Measurements from ENCODE around the gene TMEM236.

Gene TMEM236

GRCh38 chr10:17838080-17838648 is 86.2 kb downstream of the TMEM236 start:
- peak overlapping the region; percentile 91 for H3K4me2 ChIP-seq (ENCODE audit: low read length)
- H2AFZ ChIP-seq (ENCODE audit: low read depth, low read length) = no peak overlapping the region
- H3K36me3 ChIP-seq (replicated peaks; ENCODE audit: low read depth, low read length) = no peaks in the 10 kb centered on the region
- peak overlapping the region; percentile 86 for H3K27ac ChIP-seq (ENCODE audit: low read length)
- H3K27me3 ChIP-seq (ENCODE audit: low read depth, low read length) = no peaks in the 10 kb centered on the region
- TF ChIP-seq CTCF (IDR thresholded peaks at IDR 0.05; ENCODE audit: low read depth, low read length) (no peak), EZH2phosphoT487 (IDR thresholded peaks at IDR 0.05; ENCODE audit: low read depth) (no peak)
- H3K79me2 ChIP-seq (ENCODE audit: low read length) = no peaks in the 10 kb centered on the region
- peak overlapping the region; percentile 61 for H3K4me3 ChIP-seq (ENCODE audit: low read length)
- H4K20me1 ChIP-seq (ENCODE audit: insufficient read depth, low read length) = no peaks in the 10 kb centered on the region
- H3K9me3 ChIP-seq (ENCODE audit: insufficient read depth, low read length) = no peaks in the 10 kb centered on the region
- H3K4me1 ChIP-seq (ENCODE audit: low read length) = peaks cover 60% of the 10 kb centered on the region
- H3K9ac ChIP-seq (ENCODE audit: low read length) = peak overlapping the region; percentile 66

GRCh38 chr10:17841050-17841449 is 89.0 kb downstream of the TMEM236 start:
- Histone ChIP-seq H3K27ac (ENCODE audit: low read length) (no peak overlapping the region), H3K9me3 (ENCODE audit: insufficient read depth, low read length) (no peaks in the 10 kb centered on the region), H3K36me3 (replicated peaks; ENCODE audit: low read depth, low read length) (no peaks in the 10 kb centered on the region), H3K27me3 (ENCODE audit: low read depth, low read length) (no peaks in the 10 kb centered on the region), H3K9ac (ENCODE audit: low read length) (no peak overlapping the region), H3K4me3 (ENCODE audit: low read length) (no peak overlapping the region), H2AFZ (ENCODE audit: low read depth, low read length) (no peak overlapping the region), H3K4me2 (ENCODE audit: low read length) (no peak overlapping the region), H3K4me1 (ENCODE audit: low read length) (peaks cover 31% of the 10 kb centered on the region), H4K20me1 (ENCODE audit: insufficient read depth, low read length) (no peaks in the 10 kb centered on the region), H3K79me2 (ENCODE audit: low read length) (no peaks in the 10 kb centered on the region)
- TF ChIP-seq EZH2phosphoT487 (IDR thresholded peaks at IDR 0.05; ENCODE audit: low read depth) = no peak
- no peak for TF ChIP-seq CTCF (IDR thresholded peaks at IDR 0.05; ENCODE audit: low read depth, low read length)

- no peak overlapping the region for H2AFZ ChIP-seq (ENCODE audit: low read depth, low read length)
- no peaks in the 10 kb centered on the region for H3K27me3 ChIP-seq (ENCODE audit: low read depth, low read length)
- H3K9ac ChIP-seq (ENCODE audit: low read length) = no peak overlapping the region
- no peaks in the 10 kb centered on the region for H4K20me1 ChIP-seq (ENCODE audit: insufficient read depth, low read length)
- H3K4me3 ChIP-seq (ENCODE audit: low read length) = no peak overlapping the region
- no peaks in the 10 kb centered on the region for H3K79me2 ChIP-seq (ENCODE audit: low read length)
- H3K9me3 ChIP-seq (ENCODE audit: insufficient read depth, low read length) = no peaks in the 10 kb centered on the region
- no peak overlapping the region for H3K27ac ChIP-seq (ENCODE audit: low read length)
- H3K4me1 ChIP-seq (ENCODE audit: low read length) = peaks cover 27% of the 10 kb centered on the region
- H3K4me2 ChIP-seq (ENCODE audit: low read length) = no peak overlapping the region
- no peaks in the 10 kb centered on the region for H3K36me3 ChIP-seq (replicated peaks; ENCODE audit: low read depth, low read length)
- TF ChIP-seq CTCF (IDR thresholded peaks at IDR 0.05; ENCODE audit: low read depth, low read length) (no peak), EZH2phosphoT487 (IDR thresholded peaks at IDR 0.05; ENCODE audit: low read depth) (no peak)
These were observed 90.6 kb downstream of the TMEM236 start for GRCh38 chr10:17842641-17843040.

- Histone ChIP-seq H3K9ac (ENCODE audit: low read length) (peak overlapping the region; percentile 20; the same call in 1 of the 2 replicates), H3K4me3 (ENCODE audit: low read length) (0 out of 2 replicates have a peak overlapping the region, but pooled peaks have one; percentile 3), H3K79me2 (ENCODE audit: low read length) (no peaks in the 10 kb centered on the region), H3K27me3 (ENCODE audit: low read depth, low read length) (no peaks in the 10 kb centered on the region), H3K9me3 (ENCODE audit: insufficient read depth, low read length) (no peaks in the 10 kb centered on the region), H3K36me3 (replicated peaks; ENCODE audit: low read depth, low read length) (no peaks in the 10 kb centered on the region), H3K4me2 (ENCODE audit: low read length) (peak overlapping the region; percentile 49), H3K27ac (ENCODE audit: low read length) (peak overlapping the region; percentile 26; the same call in 1 of the 2 replicates), H3K4me1 (ENCODE audit: low read length) (peaks cover 35% of the 10 kb centered on the region), H2AFZ (ENCODE audit: low read depth, low read length) (no peak overlapping the region), H4K20me1 (ENCODE audit: insufficient read depth, low read length) (no peaks in the 10 kb centered on the region)
- TF ChIP-seq EZH2phosphoT487 (IDR thresholded peaks at IDR 0.05; ENCODE audit: low read depth) (no peak), CTCF (IDR thresholded peaks at IDR 0.05; ENCODE audit: low read depth, low read length) (peak; percentile 56)
These were observed 95.7 kb downstream of the TMEM236 start for GRCh38 chr10:17847585-17848296.
